Ovary (tissue), 3 donors: ENCODE results near the gene MORN1.

Experiments
- CTCF ChIP-seq, 3 donors: fragments of 450-650 bp in 2 of 3; fragments of 200-600 bp in 1 of 3; IDR thresholded peaks; one replicate each; pipeline versions ENCODE4 v1.5.1 to v1.8.0; 2016 to 2022; ENCODE audit warnings: antibody characterized with exemption in 3 of 3, mild to moderate bottlenecking in 1 of 3
- EP300 ChIP-seq: sonication (generic); formaldehyde crosslinking; IDR thresholded peaks from one replicate; pipeline ENCODE4 v1.6.1; 2017; ENCODE audit warnings: antibody characterized with exemption
- donor health status: DM: no; HTN: no; CAD: no.

DNA sequence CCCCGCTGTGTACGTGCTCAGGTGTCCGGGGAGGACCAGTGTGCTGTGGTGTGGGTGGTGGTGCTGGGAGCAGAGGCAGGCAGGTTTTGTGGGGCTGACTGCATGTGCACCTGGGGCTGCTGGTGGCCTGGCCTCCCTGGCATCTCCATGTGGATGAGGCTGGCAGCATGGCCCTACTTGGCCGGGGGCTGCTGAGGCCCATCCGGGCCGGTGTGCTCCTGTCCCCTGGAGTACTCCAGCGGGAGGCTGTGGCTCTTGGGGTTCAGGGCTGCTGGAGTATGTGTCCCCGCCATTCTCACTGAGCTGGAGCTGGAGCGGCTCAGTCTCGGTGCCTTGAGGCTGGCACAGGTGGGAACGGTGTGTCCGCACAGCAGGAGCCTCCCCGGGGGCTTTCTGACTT lies 41.8 kb upstream of the MORN1 start:
- no peak for TF ChIP-seq CTCF (IDR thresholded peaks at IDR 0.05)
- no peak for TF ChIP-seq EP300
